GM21367 (cell line): Measurements from ENCODE around the gene GRM4.
"Not testable (repeated sequence)": the region's sequence is repeated elsewhere in the genome, so short reads cannot be mapped to it uniquely, and the experiment has no call there.

ENCODE experiments used
- ATAC-seq: cut with Tn5 transposase; IDR thresholded peaks from one replicate; pipeline ENCODE4 v1.9.1; 2021; ENCODE audit not compliant: unreplicated experiment

The GRM4 gene

GRCh38 chr6:34146021-34146782, at the start of gene GRM4:
Gene GRM4 (minus strand): TSS chr6:34146087. CDS start chr6:34133496, 12,591 bp downstream.
- ATAC-seq = no peak

- no peak for ATAC-seq
Observed at GRCh38 chr6:34194772-34195171, 48.9 kb upstream of the GRM4 start.

GRCh38 chr6:34190504-34191122, 44.7 kb upstream of the GRM4 start:
- ATAC-seq = no peak

GRCh38 chr6:34189806-34190503, 44.1 kb upstream of the GRM4 start:
- ATAC-seq = no peak

- ATAC-seq = not testable (repeated sequence)
Observed at GRCh38 chr6:34184726-34185125, 38.8 kb upstream of the GRM4 start.

GRCh38 chr6:34182751-34183531, 37.1 kb upstream of the GRM4 start:
- no peak for ATAC-seq

GRCh38 chr6:34181908-34182307, 36.0 kb upstream of the GRM4 start:
- ATAC-seq = no peak

GRCh38 chr6:34179106-34179720, 33.3 kb upstream of the GRM4 start:
- no peak for ATAC-seq

GRCh38 chr6:34178357-34179105, 32.6 kb upstream of the GRM4 start:
- ATAC-seq = no peak

- no peak for ATAC-seq
Observed at GRCh38 chr6:34177181-34177591, 31.3 kb upstream of the GRM4 start.

- no peak for ATAC-seq
Observed at GRCh38 chr6:34176261-34177031, 30.6 kb upstream of the GRM4 start.

- ATAC-seq = no peak
Observed at GRCh38 chr6:34174846-34175399, 29.0 kb upstream of the GRM4 start.

GRCh38 chr6:34172961-34173775, 27.3 kb upstream of the GRM4 start:
- no peak for ATAC-seq

- ATAC-seq = no peak
Observed at GRCh38 chr6:34170346-34170745, 24.5 kb upstream of the GRM4 start.

- ATAC-seq = no peak
Observed at GRCh38 chr6:34169897-34170296, 24.0 kb upstream of the GRM4 start.

- no peak for ATAC-seq
Observed at GRCh38 chr6:34161857-34162515, 16.1 kb upstream of the GRM4 start.

GRCh38 chr6:34159844-34160243, 14.0 kb upstream of the GRM4 start:
- no peak for ATAC-seq

- no peak for ATAC-seq
Observed at GRCh38 chr6:34158876-34159275, 13.0 kb upstream of the GRM4 start.
